HepG2 (cell line): Measurements from ENCODE around the gene OR52N2. TPM values are rescaled to one million over a fixed set of nuclear protein-coding genes. Genes with fewer than 3 reads are reported as not detected.

Source experiments
- polyA plus RNA-seq, 8 experiments: library from polyadenylated mRNA; depleted of rRNA in 3 of 8; stranded (reverse) in 7 of 8; unstranded in 1 of 8; fragments of >200 nt; fragmentation: Illumina TruSeq in 4 of 8; extraction: Trizol in 4 of 8; gene quantifications; 2 replicates each; pipeline versions ENCODE4 v1.2.1 to v1.2.3, GENCODE V29; 2011 to 2016; ENCODE audit warnings: low read depth in 4 of 8, missing spikeins in 1 of 8, mixed read lengths in 1 of 8; ENCODE audit not compliant: insufficient read depth in 1 of 8
- total RNA-seq, 5 experiments: library from RNA; depleted of rRNA; stranded (reverse); fragments of >200 nt; fragmentation: Illumina TruSeq; extraction: Trizol; gene quantifications; 2 replicates each; pipeline ENCODE4 v1.2.3, GENCODE V29; 2016; ENCODE audit warnings: low read depth in 1 of 5

OR52N2 gene
- total and polyA plus RNA-seq, 2 of the 13 experiments (the other 11 are each of a cell fraction or from before 2014, with no cell fraction given) = not detected

Other genes with a start within 250 kb of the OR52N2 start
- not detected in 2 replicates for gene OR52B6, start 228.0 kb upstream of the OR52N2 start, total RNA-seq (2016; rRNA removed; fragmentation: Illumina TruSeq; extraction: Trizol)
- not detected in 2 replicates for gene OR52B6, start 228.0 kb upstream of the OR52N2 start, polyA plus RNA-seq (2011; rRNA removed)
- not detected in 2 replicates for gene TRIM6, start 212.3 kb upstream of the OR52N2 start, total RNA-seq (2016; rRNA removed; fragmentation: Illumina TruSeq; extraction: Trizol)
- not detected in 2 replicates for gene TRIM6, start 212.3 kb upstream of the OR52N2 start, polyA plus RNA-seq (2011; rRNA removed)
- 0.42 and 0.72 TPM in 2 replicates for gene TRIM34, start 183.9 kb upstream of the OR52N2 start, total RNA-seq (2016; rRNA removed; fragmentation: Illumina TruSeq; extraction: Trizol)
- 0.13 and 0.33 TPM in 2 replicates for gene TRIM34, start 183.9 kb upstream of the OR52N2 start, polyA plus RNA-seq (2011; rRNA removed)
- gene TRIM5, start 123.8 kb upstream of the OR52N2 start, total RNA-seq (2016; rRNA removed; fragmentation: Illumina TruSeq; extraction: Trizol) = 13.1 and 19.9 TPM in 2 replicates
- 7.0 and 7.8 TPM in 2 replicates for gene TRIM5, start 123.8 kb upstream of the OR52N2 start, polyA plus RNA-seq (2011; rRNA removed)
- gene TRIM22, start 119.1 kb upstream of the OR52N2 start, total RNA-seq (2016; rRNA removed; fragmentation: Illumina TruSeq; extraction: Trizol) = 2.2 and 2.4 TPM in 2 replicates
- gene TRIM22, start 119.1 kb upstream of the OR52N2 start, polyA plus RNA-seq (2011; rRNA removed) = 3.2 and 3.4 TPM in 2 replicates
- not detected in 2 replicates for gene OR56B1, start 72.5 kb upstream of the OR52N2 start, total RNA-seq (2016; rRNA removed; fragmentation: Illumina TruSeq; extraction: Trizol)
- not detected in 2 replicates for gene OR56B1, start 72.5 kb upstream of the OR52N2 start, polyA plus RNA-seq (2011; rRNA removed)
- gene OR52N4, start 54.7 kb upstream of the OR52N2 start, total RNA-seq (2016; rRNA removed; fragmentation: Illumina TruSeq; extraction: Trizol) = 0.09 TPM in 1 of 2 replicates, not detected in the other
- 0.18 and 0.30 TPM in 2 replicates for gene OR52N4, start 54.7 kb upstream of the OR52N2 start, polyA plus RNA-seq (2011; rRNA removed)
- not detected in 2 replicates for gene OR52N5, start 25.6 kb upstream of the OR52N2 start, total RNA-seq (2016; rRNA removed; fragmentation: Illumina TruSeq; extraction: Trizol)
- gene OR52N5, start 25.6 kb upstream of the OR52N2 start, polyA plus RNA-seq (2011; rRNA removed) = not detected in 2 replicates
- gene OR52N1, start 17.7 kb upstream of the OR52N2 start, total RNA-seq (2016; rRNA removed; fragmentation: Illumina TruSeq; extraction: Trizol) = not detected in 2 replicates
- not detected in 2 replicates for gene OR52N1, start 17.7 kb upstream of the OR52N2 start, polyA plus RNA-seq (2011; rRNA removed)
- gene OR52E6, start 33.0 kb downstream of the OR52N2 start, total RNA-seq (2016; rRNA removed; fragmentation: Illumina TruSeq; extraction: Trizol) = not detected in 2 replicates
- gene OR52E6, start 33.0 kb downstream of the OR52N2 start, polyA plus RNA-seq (2011; rRNA removed) = not detected in 2 replicates
- not detected in 2 replicates for gene OR52E8, start 48.8 kb downstream of the OR52N2 start, total RNA-seq (2016; rRNA removed; fragmentation: Illumina TruSeq; extraction: Trizol)
- gene OR52E8, start 48.8 kb downstream of the OR52N2 start, polyA plus RNA-seq (2011; rRNA removed) = not detected in 2 replicates
- not detected in 2 replicates for gene OR52E4, start 71.7 kb downstream of the OR52N2 start, total RNA-seq (2016; rRNA removed; fragmentation: Illumina TruSeq; extraction: Trizol)
- gene OR52E4, start 71.7 kb downstream of the OR52N2 start, polyA plus RNA-seq (2011; rRNA removed) = not detected in 2 replicates
- gene OR52E5, start 84.3 kb downstream of the OR52N2 start, total RNA-seq (2016; rRNA removed; fragmentation: Illumina TruSeq; extraction: Trizol) = not detected in 2 replicates
- gene OR52E5, start 84.3 kb downstream of the OR52N2 start, polyA plus RNA-seq (2011; rRNA removed) = not detected in 2 replicates
- not detected in 2 replicates for gene OR56A3, start 133.3 kb downstream of the OR52N2 start, total RNA-seq (2016; rRNA removed; fragmentation: Illumina TruSeq; extraction: Trizol)
- not detected in 2 replicates for gene OR56A3, start 133.3 kb downstream of the OR52N2 start, polyA plus RNA-seq (2011; rRNA removed)
- gene OR56A5, start 159.6 kb downstream of the OR52N2 start, total RNA-seq (2016; rRNA removed; fragmentation: Illumina TruSeq; extraction: Trizol) = not detected in 2 replicates
- gene OR56A5, start 159.6 kb downstream of the OR52N2 start, polyA plus RNA-seq (2011; rRNA removed) = not detected in 2 replicates
- not detected in 2 replicates for gene OR52L1, start 178.1 kb downstream of the OR52N2 start, total RNA-seq (2016; rRNA removed; fragmentation: Illumina TruSeq; extraction: Trizol)
- gene OR52L1, start 178.1 kb downstream of the OR52N2 start, polyA plus RNA-seq (2011; rRNA removed) = not detected in 2 replicates
- gene OR56A4, start 198.0 kb downstream of the OR52N2 start, total RNA-seq (2016; rRNA removed; fragmentation: Illumina TruSeq; extraction: Trizol) = not detected in 2 replicates
- not detected in 2 replicates for gene OR56A4, start 198.0 kb downstream of the OR52N2 start, polyA plus RNA-seq (2011; rRNA removed)
- gene OR56A1, start 221.8 kb downstream of the OR52N2 start, total RNA-seq (2016; rRNA removed; fragmentation: Illumina TruSeq; extraction: Trizol) = not detected in 2 replicates
- gene OR56A1, start 221.8 kb downstream of the OR52N2 start, polyA plus RNA-seq (2011; rRNA removed) = not detected in 2 replicates